BLaER1 (cell line): ENCODE results near the gene BTBD9.

Source experiments
- H3K27ac ChIP-seq: shearing (Covaris generic); formaldehyde crosslinking; 2 replicates; pipeline ENCODE4 v1.8.1; 2022
- H3K27me3 ChIP-seq: shearing (Covaris generic); formaldehyde crosslinking; 2 replicates; pipeline ENCODE4 v1.8.1; 2022
- H3K36me3 ChIP-seq: shearing (Covaris generic); formaldehyde crosslinking; 2 replicates; pipeline ENCODE4 v1.8.1; 2022
- H3K4me1 ChIP-seq: shearing (Covaris generic); formaldehyde crosslinking; 2 replicates; pipeline ENCODE4 v1.8.1; 2022
- H3K4me2 ChIP-seq: shearing (Covaris generic); formaldehyde crosslinking; 2 replicates; pipeline ENCODE4 v1.8.1; 2022
- H3K4me3 ChIP-seq: shearing (Covaris generic); formaldehyde crosslinking; 2 replicates; pipeline ENCODE4 v1.8.1; 2022
- H3K9ac ChIP-seq: shearing (Covaris generic); formaldehyde crosslinking; 2 replicates; pipeline ENCODE4 v1.8.1; 2022
- H3K9me3 ChIP-seq: shearing (Covaris generic); formaldehyde crosslinking; 2 replicates; pipeline ENCODE4 v1.8.1; 2022
- H4K20me1 ChIP-seq: shearing (Covaris generic); formaldehyde crosslinking; 2 replicates; pipeline ENCODE4 v1.8.1; 2022
- Cebpa-rat ChIP-seq: shearing (Covaris generic); IDR thresholded peaks from 2 replicates; pipeline ENCODE4 v1.8.1; 2022

BTBD9 gene

DNA sequence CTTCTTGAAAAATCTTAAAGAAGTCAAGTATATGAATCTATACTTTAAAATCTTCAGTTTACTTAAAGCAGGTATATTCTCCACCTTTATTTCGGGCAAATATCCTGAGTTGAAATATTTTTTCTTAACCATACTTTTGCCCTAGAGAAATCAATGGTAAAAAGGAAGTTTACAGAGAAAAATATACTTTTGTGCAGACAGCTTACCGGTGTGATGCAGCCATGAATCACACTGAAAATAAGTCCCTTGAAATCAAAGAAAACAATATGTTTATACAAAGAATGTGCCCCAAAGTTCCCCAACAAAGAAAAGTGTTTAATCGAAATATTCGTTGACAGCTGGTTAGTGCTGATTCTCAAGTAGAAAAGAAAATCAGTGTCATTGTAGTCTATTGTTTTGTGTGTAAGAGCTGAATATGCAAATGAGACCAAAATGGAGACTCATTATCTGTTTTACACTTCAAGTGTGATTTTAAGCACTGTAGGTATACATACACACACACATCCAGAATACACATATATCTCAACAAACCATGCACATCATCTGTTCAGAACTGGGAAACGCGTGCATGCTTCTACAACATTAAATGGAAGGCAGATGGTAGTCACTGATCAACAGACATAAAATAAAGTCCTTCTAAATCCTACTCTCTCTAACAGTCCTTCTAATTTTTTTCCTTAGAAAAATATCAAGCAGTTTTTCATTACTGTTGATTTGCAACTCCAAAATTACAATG is 73.3 kb downstream of the BTBD9 start:
- Histone ChIP-seq H3K9ac (no peak overlapping the region), H3K4me1 (peaks cover 24% of the 10 kb centered on the region), H4K20me1 (no peaks in the 10 kb centered on the region), H3K9me3 (no peaks in the 10 kb centered on the region), H3K4me3 (no peak overlapping the region), H3K4me2 (no peak overlapping the region), H3K27ac (no peak overlapping the region), H3K36me3 (no peaks in the 10 kb centered on the region), H3K27me3 (no peaks in the 10 kb centered on the region)
- TF ChIP-seq Cebpa-rat: no peak

DNA sequence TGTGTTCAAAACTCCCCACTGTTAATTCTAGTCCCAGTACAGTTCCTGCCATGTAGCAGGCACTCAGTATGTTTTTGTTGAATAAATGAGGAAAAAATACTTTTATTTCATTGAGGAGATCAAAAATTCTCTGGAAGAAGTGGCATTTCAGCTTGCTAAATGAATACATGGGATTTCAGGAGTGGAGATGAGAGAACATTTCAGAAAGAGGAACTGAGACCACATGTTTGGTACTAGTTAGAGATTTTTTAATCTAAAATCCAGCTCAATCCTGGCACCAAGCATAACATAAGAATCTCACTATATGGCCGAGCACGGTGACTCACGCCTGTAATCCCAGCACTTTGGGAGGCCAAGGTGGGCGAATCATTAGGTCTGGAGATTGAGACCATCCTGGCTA is 75.4 kb downstream of the BTBD9 start:
- H3K4me3 ChIP-seq: no peak overlapping the region
- no peak overlapping the region for H3K9ac ChIP-seq
- no peak for TF ChIP-seq Cebpa-rat
- H4K20me1 ChIP-seq: no peaks in the 10 kb centered on the region
- H3K9me3 ChIP-seq: no peaks in the 10 kb centered on the region
- no peak overlapping the region for H3K27ac ChIP-seq
- no peaks in the 10 kb centered on the region for H3K27me3 ChIP-seq
- H3K4me1 ChIP-seq: peaks cover 22% of the 10 kb centered on the region
- no peaks in the 10 kb centered on the region for H3K36me3 ChIP-seq
- H3K4me2 ChIP-seq: peak overlapping the region; percentile 48; the same call in 1 of the 2 replicates

DNA sequence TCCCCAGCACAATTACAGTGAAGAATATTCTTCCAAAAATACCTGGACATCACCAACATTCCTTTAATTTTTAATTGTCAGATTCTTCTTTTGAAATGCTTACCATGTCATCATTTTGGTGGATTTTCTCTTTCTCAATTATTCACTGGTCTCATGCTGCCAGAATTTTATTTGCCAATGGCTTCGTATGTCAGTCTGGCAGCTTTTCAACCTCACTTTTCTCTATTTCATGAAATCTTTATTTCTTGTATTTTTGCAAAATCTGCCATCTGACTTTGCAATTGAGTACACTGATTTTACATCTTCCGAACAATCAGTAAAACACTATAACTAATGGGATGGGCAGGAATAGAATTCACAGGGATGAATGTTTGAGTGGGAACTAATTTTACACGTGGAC is 84.1 kb downstream of the BTBD9 start:
- Histone ChIP-seq H4K20me1 (no peaks in the 10 kb centered on the region), H3K4me2 (no peak overlapping the region), H3K4me3 (no peak overlapping the region), H3K27ac (no peak overlapping the region), H3K9ac (no peak overlapping the region), H3K36me3 (no peaks in the 10 kb centered on the region), H3K27me3 (no peaks in the 10 kb centered on the region), H3K4me1 (peaks cover 9% of the 10 kb centered on the region), H3K9me3 (no peaks in the 10 kb centered on the region)
- no peak for TF ChIP-seq Cebpa-rat

DNA sequence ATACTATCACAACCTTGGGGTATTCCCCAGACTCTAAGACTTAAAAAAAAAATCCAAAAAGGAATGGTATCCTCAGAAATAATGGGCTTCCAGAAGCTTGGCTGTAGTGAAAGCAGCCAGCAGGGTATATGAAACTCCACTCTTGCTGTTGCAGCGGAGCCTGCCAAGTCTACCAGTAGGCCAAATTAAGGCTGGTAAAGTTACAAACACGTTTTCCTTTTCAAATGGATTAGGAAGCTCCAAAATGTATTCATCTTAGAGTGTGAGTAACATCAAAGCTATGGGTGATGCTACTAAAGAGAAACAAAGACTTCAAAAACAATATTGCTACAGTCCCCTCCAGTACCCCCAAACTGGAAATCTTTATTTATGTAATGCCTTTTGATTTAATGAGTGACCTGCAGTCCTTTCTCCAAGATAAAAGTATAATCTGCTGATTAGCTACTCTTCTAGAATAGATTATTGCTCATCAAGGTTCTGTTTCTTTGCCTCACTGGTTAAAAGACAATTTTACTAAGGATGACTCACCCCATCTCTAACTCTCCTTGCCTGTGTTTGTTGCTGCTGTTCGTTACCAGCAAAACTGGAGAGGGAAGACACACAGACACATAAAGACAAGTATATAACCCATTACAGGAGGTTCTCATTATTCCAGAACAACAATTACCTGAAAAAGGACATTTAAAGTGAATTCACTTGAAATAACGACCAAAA is 84.9 kb downstream of the BTBD9 start:
- H3K9me3 ChIP-seq: no peaks in the 10 kb centered on the region
- H3K4me3 ChIP-seq: no peak overlapping the region
- peaks cover 9% of the 10 kb centered on the region for H3K4me1 ChIP-seq
- H3K4me2 ChIP-seq: no peak overlapping the region
- H3K9ac ChIP-seq: no peak overlapping the region
- TF ChIP-seq Cebpa-rat: no peak
- no peaks in the 10 kb centered on the region for H3K27me3 ChIP-seq
- H3K36me3 ChIP-seq: no peaks in the 10 kb centered on the region
- no peak overlapping the region for H3K27ac ChIP-seq
- no peaks in the 10 kb centered on the region for H4K20me1 ChIP-seq

DNA sequence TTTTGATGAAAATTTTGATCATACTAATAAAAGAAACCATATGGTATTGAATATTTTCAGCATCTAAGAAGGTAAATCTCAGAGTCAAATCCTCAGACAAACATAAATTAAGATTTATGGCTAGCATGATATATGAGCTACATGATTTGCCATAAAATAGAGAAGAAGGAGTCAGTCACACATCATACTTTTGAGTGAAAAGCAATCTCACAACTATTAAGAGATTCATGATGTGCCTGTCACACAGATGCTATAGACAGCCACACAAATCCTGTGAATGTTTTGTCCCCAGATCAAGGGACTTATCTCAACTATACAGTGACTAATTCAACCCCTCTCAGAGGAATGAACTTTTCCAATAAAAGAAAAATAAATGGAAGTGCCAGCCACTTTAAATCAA is 85.7 kb downstream of the BTBD9 start:
- H3K4me2 ChIP-seq: no peak overlapping the region
- H3K27ac ChIP-seq: no peak overlapping the region
- H3K9ac ChIP-seq: no peak overlapping the region
- H3K36me3 ChIP-seq: no peaks in the 10 kb centered on the region
- no peaks in the 10 kb centered on the region for H3K27me3 ChIP-seq
- TF ChIP-seq Cebpa-rat: no peak
- no peaks in the 10 kb centered on the region for H4K20me1 ChIP-seq
- no peak overlapping the region for H3K4me3 ChIP-seq
- peaks cover 9% of the 10 kb centered on the region for H3K4me1 ChIP-seq
- H3K9me3 ChIP-seq: no peaks in the 10 kb centered on the region

DNA sequence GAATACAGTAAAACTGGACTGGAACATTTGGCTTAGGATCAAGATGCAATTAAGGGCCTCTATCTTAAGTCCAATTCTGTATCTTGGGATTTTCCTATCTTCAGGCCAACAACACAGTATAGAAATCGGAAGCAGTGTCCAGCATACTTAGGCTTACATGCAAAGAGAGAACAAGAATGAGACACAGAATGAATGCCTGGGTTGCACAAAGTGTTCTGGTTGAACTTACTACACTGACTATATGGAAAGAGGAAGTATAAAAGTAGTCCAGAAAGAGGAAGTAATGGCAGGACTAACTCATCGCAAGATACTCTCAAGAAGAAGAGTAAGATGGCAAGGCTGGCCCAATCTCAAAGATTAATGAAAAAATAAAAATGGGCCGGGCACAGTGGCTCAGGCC is 87.6 kb downstream of the BTBD9 start:
- H4K20me1 ChIP-seq: no peaks in the 10 kb centered on the region
- no peaks in the 10 kb centered on the region for H3K27me3 ChIP-seq
- no peak overlapping the region for H3K27ac ChIP-seq
- TF ChIP-seq Cebpa-rat: no peak
- H3K4me1 ChIP-seq: peaks cover 9% of the 10 kb centered on the region
- H3K9ac ChIP-seq: no peak overlapping the region
- H3K9me3 ChIP-seq: no peaks in the 10 kb centered on the region
- peak overlapping the region; percentile 24; the same call in 1 of the 2 replicates for H3K4me2 ChIP-seq
- no peak overlapping the region for H3K4me3 ChIP-seq
- H3K36me3 ChIP-seq: no peaks in the 10 kb centered on the region

DNA sequence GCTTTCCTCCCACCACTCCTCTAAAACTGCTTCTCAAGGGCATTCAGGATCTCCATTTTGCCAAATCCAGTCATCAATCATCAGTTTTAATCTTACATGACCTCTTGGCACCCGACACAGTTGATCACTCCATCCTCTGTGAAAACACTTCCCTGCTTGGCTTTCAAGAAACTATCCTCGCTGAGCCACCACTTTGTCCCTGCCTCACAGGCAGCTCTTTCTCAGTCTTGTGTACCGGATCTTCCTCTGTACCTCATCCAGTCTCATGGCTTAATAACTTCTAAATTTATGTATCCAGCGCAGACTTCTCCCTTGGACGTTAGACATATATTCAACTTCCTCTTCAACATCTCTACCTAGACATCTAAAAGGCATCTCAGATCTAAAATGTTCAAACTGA is 89.9 kb downstream of the BTBD9 start:
- no peak overlapping the region for H3K4me3 ChIP-seq
- no peak overlapping the region for H3K27ac ChIP-seq
- no peaks in the 10 kb centered on the region for H3K36me3 ChIP-seq
- peaks cover 9% of the 10 kb centered on the region for H3K4me1 ChIP-seq
- H3K4me2 ChIP-seq: no peak overlapping the region
- H3K9me3 ChIP-seq: no peaks in the 10 kb centered on the region
- H3K9ac ChIP-seq: no peak overlapping the region
- H3K27me3 ChIP-seq: no peaks in the 10 kb centered on the region
- H4K20me1 ChIP-seq: no peaks in the 10 kb centered on the region
- no peak for TF ChIP-seq Cebpa-rat

DNA sequence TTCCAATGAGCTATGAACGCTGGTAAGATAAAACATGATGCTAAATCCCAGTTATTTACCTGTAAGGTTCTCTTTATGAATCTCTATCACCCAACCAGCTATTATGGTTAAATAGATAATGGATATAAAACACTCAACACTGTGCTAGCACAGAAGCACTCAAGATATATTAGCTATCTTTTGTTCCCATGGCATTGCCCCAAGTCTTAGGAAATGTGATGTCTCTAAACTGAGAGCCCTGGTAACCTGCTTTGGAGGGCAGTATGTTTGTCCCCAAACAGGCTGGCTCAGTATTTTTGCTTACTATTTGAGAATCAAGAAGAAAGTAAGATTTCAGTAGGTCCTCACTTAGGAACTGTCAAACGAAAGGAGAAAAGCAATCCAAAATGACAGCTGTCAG is 90.5 kb downstream of the BTBD9 start:
- TF ChIP-seq Cebpa-rat: no peak
- H3K9ac ChIP-seq: no peak overlapping the region
- no peaks in the 10 kb centered on the region for H3K36me3 ChIP-seq
- H3K9me3 ChIP-seq: no peaks in the 10 kb centered on the region
- no peak overlapping the region for H3K27ac ChIP-seq
- H4K20me1 ChIP-seq: no peaks in the 10 kb centered on the region
- peaks cover 9% of the 10 kb centered on the region for H3K4me1 ChIP-seq
- no peak overlapping the region for H3K4me3 ChIP-seq
- H3K27me3 ChIP-seq: no peaks in the 10 kb centered on the region
- H3K4me2 ChIP-seq: no peak overlapping the region

DNA sequence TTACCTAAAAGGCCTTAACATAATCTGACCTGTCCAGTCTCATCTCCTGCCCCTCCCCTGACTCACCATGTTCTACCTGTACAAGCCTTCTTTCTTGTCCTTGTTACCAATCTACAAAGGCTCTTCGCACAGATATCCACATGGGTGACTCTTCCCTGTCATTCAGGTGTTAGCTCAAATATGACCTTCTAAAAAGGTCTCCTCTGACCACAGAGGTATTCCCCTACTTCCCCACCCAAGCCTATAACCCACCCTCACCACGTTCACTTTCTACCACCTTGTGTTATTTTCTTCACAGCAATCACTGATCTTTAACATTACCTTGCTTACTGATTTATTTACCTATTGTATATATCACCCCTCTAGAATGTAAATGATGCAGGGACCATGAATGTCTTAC is 96.7 kb downstream of the BTBD9 start:
- H3K27ac ChIP-seq: no peak overlapping the region
- TF ChIP-seq Cebpa-rat: no peak
- no peak overlapping the region for H3K4me2 ChIP-seq
- H3K9me3 ChIP-seq: no peaks in the 10 kb centered on the region
- H3K9ac ChIP-seq: no peak overlapping the region
- no peaks in the 10 kb centered on the region for H3K36me3 ChIP-seq
- no peaks in the 10 kb centered on the region for H3K4me1 ChIP-seq
- no peak overlapping the region for H3K4me3 ChIP-seq
- H3K27me3 ChIP-seq: no peaks in the 10 kb centered on the region
- no peaks in the 10 kb centered on the region for H4K20me1 ChIP-seq

DNA sequence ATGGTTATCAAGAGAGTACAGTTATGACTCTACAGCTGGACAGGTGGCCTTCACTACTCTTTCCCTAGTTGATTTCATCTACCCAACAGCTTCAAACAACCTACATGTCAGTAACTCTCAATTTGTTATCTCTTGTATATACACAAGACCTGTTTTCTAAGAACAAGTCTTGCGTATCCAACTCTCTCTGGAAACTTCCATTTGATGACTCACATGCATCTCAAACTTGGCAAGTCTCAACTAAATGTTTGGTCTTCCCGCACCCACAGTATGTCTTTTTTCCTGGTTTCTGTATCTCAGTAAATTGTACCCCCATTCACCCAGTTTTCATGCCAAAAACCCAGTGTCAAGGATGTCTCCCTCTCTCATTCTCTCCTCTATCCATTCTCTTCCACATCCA is 97.7 kb downstream of the BTBD9 start:
- TF ChIP-seq Cebpa-rat: no peak

More for the DNA sequence above, 97.7 kb downstream of the BTBD9 start:
- Histone ChIP-seq H3K9me3 (no peaks in the 10 kb centered on the region), H3K4me1 (no peaks in the 10 kb centered on the region), H3K36me3 (no peaks in the 10 kb centered on the region), H3K27me3 (no peaks in the 10 kb centered on the region), H3K4me2 (no peak overlapping the region), H3K9ac (no peak overlapping the region), H3K4me3 (no peak overlapping the region), H4K20me1 (no peaks in the 10 kb centered on the region), H3K27ac (no peak overlapping the region)
